WI38 (cell line): ENCODE results near the gene ZCCHC14.

Experiments used
- H3K4me3 ChIP-seq: 2 replicates; pipeline ENCODE4 v1.5.1; 2011; ENCODE audit warnings: low read depth, mild to moderate bottlenecking, control low read depth, low read length
- TF ChIP-seq, protein P1 (sequence below): IDR thresholded peaks from 2 replicates; pipeline ENCODE4 v1.5.1; 2012; ENCODE audit warnings: low read depth, mild to moderate bottlenecking, control low read depth, low read length

Gene ZCCHC14

DNA sequence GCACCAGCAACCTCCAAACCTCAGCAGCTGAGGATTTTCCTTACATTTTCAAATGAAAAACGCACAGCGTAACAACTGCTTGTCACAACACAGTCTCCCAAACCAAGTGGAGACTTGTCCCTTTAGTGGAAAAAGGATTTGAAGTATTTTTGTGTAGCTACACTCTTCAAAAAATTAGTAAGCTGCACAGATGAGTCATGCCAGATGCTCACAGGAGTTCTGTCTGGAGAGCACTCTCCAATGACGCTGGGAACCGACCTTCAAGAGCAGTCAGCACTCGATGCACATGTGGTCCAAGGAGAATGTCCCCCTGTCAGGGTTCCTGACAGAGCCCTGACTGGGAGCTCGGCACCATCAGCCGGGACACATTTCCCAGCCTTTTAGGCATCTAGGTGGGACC is 60.9 kb downstream of the ZCCHC14 start:
- TF ChIP-seq, protein P1, sequence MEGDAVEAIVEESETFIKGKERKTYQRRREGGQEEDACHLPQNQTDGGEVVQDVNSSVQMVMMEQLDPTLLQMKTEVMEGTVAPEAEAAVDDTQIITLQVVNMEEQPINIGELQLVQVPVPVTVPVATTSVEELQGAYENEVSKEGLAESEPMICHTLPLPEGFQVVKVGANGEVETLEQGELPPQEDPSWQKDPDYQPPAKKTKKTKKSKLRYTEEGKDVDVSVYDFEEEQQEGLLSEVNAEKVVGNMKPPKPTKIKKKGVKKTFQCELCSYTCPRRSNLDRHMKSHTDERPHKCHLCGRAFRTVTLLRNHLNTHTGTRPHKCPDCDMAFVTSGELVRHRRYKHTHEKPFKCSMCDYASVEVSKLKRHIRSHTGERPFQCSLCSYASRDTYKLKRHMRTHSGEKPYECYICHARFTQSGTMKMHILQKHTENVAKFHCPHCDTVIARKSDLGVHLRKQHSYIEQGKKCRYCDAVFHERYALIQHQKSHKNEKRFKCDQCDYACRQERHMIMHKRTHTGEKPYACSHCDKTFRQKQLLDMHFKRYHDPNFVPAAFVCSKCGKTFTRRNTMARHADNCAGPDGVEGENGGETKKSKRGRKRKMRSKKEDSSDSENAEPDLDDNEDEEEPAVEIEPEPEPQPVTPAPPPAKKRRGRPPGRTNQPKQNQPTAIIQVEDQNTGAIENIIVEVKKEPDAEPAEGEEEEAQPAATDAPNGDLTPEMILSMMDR = no peak
- no peak overlapping the region for H3K4me3 ChIP-seq

DNA sequence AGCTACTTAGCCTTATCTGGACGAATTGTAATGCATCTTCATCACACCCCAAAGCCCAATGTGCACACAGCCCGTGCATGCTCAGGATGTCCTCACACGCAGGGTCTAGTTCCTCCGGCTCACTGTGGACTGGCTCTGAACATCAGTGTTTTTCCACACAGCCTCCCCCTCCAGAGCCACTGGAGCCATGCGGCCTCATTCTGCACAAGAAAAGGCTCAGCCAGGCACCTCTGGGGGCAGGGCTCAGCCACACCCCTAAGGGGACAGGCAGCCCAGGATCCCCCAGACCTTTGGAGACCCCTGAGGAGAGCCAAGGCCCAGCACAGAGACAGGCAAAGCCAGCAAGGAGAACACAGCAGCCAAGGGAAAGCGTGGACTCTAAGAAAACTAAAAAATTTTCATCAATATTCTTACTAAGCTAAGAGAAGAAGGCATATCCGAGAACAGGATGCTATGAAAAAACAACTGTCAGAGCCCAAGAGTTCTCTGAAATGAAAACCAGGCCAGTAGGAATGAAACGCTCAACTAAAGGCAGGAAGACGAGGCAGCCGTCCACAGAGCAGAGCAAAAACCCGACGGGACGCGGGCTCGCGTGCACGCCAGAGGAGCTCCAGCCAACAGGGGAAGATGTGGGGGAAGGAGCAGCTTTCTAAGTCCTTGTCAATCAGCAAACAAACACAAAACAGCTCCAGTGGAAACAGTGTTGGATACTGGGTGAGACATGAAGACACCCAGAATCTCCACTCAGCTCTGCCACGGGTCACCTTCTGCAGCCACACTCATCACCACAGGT is 66.2 kb downstream of the ZCCHC14 start:
- TF ChIP-seq, protein P1 = no peak
- no peak overlapping the region for H3K4me3 ChIP-seq

DNA sequence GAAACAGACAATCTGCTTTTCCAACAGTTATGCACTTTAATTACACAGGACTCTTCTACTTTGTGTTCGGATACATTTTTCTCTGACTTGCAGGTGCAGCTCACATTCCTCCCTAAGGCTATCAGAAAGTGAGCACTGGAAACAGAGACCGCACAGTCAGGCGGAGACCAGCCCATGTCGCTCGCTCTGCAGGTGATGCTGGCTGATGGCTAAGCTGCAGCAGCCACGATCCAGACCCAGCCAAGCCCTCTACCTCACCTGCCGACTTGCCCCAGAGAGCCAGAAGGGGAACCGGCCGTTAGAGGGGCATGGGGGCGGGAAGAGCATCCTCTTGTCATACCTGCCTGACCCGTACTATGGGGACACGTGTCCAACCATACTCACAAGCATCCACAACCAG is 66.9 kb downstream of the ZCCHC14 start:
- TF ChIP-seq, protein P1 = no peak
- no peak overlapping the region for H3K4me3 ChIP-seq

DNA sequence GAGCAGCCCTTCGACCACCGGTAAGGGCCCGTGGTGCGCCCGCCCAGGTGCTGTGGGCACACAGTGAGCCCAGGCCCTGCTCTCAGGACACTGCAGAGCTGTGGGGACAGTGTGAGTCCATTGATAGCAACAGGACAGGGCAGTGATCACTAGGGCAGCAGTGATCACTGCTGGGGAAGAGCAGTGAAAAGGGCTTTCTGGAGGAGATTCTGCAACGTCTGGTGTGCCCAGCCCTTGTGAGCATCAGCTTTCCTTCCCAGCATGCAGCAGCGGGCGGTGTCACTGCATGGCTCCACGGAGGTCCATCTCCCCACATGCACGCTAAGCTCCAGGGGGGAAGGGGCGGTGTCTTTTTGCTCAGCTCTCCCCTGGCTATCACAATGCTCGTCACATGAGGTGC is 68.6 kb downstream of the ZCCHC14 start:
- TF ChIP-seq, protein P1 = no peak
- no peak overlapping the region for H3K4me3 ChIP-seq

DNA sequence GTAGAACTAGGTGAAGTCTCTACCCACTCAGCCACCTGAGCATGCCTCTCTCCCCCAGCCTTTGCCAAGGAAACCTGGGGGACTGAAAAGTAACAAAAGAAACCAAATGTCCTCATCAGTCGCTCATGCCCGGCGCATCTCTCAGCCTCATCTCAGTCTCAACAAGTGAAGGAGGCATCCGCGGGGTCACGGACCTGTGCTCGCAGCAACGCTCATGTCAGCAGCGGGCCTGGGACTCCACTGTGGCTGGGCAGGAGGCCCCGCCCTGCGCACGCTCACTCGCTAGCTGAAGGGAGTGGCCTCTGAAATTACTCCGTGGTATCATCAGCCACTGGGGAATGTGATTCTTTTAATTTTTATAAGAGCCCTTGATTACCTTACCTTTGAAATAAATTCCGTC is 69.4 kb downstream of the ZCCHC14 start:
- H3K4me3 ChIP-seq = no peak overlapping the region
- TF ChIP-seq, protein P1 = no peak

DNA sequence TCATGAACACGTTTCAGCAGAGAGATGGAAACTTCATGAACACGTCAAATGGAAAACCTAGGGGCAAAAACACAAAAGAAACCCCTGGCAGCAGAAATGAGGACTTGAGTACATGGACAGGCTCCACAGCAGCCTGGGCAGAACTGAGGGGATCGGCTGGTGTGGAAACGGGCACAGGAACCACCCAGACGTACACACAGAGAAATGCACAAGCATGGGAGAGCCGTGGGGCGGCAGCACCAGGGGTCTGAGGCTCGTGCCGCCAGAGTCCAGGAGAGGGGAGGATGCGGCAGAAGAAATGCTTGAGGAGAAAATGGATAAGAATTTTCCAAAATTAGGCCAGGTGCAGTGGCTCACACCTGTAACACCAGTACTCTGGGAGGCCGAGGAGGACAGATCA is 70.7 kb downstream of the ZCCHC14 start:
- TF ChIP-seq, protein P1 = no peak
- H3K4me3 ChIP-seq = no peak overlapping the region

DNA sequence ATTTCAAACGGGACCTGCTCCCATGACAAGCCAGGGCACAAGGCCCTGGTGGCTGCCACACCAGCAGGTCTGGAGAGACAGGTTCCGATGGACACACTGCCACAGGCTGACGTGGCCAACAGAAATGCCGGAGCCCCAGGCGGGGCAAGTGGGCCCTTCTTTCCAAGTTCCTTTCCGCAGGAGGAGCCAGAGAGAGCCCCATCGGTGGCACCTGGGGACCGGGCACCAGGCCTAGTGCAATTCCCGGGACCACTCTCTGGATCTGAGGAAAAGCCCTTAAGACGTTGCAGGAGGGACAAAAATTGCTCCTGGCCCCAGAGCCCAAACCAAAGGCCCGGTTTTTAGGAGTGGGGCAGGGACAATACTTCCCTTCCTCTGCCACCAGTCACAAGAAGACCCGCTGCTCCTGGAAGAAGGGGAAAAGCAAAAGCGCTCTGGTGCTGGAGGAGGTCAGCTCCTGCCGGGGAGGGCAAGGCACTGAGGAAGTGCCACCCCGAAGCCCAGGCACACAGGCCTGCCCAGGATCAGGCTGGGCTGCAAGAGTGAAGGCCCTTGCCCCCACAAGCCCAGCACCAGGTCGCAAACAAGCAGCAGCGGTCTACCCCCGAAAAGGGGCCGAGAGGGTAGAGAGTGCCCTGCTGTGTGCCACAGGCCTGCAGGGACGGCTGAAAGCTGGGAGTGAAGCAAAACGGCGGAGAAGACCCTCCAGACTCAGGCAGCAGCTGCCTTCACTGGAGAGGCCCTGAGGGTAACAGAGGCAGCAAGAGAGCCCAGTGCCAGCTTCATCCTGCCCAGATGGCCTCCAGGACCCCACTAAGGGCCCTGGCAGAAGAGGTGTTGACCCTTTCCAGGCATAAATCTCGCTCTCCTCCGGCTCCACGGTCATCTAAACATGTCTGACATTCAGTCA is 71.6 kb downstream of the ZCCHC14 start:
- no peak overlapping the region for H3K4me3 ChIP-seq
- TF ChIP-seq, protein P1 = no peak
